HG03378 (cell line): ENCODE measurements around the gene ABCA9.
"Not testable (repeated sequence)": the region's sequence is repeated elsewhere in the genome, so short reads cannot be mapped to it uniquely, and the experiment has no call there.

Experiments
- ATAC-seq: cut with Tn5 transposase; IDR thresholded peaks from one replicate; pipeline ENCODE4 v1.9.1; 2021; ENCODE audit warnings: mild to moderate bottlenecking, moderate library complexity; ENCODE audit not compliant: unreplicated experiment

The ABCA9 gene

DNA sequence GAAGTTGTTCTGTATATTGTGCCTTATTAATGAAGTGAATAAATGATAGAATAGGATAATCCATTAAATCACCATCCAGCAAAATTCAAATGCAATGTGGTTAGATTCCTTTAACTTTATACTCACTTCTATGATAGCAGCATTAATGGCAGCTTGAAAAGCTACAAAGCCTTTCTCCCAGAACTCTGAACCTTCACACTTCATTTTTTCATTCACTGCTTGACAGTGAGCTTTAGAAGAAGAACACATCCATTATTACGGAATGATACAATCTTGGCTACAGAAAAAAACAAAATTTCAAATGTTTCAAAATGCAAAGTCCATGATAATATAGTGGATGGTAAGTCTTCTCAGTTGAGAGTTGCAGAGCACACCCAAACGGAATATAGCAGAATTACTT lies 16.4 kb downstream of the ABCA9 start:
- no peak for ATAC-seq

DNA sequence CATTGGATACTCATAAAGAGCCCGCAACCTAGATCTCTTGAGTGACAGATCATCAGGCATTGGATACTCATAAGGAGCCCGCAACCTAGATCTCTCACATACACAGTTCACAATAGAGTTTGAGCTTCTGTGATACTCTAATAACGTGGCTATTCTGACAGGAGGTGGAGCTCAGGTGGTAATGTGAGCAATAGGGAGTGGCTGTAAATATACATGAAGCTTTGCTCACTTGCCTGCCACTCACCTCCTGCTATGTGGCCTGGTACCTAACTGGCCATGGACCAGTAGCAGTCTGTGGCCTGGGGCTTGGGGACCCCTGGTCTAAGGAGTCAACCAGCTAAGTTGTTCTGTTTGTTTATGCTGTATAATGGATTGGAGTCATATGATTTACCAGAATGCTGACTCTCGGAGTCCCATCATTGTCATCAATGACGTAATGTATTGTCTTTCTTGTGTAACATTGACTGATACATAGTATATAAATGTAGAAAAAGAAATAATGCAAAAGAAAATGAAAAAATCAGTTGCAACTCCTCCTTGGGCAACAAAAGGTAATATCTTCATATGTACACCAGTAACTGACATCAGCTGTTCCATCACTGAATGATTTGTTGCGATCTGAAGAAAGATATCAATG lies 17.5 kb downstream of the ABCA9 start:
- no peak for ATAC-seq

DNA sequence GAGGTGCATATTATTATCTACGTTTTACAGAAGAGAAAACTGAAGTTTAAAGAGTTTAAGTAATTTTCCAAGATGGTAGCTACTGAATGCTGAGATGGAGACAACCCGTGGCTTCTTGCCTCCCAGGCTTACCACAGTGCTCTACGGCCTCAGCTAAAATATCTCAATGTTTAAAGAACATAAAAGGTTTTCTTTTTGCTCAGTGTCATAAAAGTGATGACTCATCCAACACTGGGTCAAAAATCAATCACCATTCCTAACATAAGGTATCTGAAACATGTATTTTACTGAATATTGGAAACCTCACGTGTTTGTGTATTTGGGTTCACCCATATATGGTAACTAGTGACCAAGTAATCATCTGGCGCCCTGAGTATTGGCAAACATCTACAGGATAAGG lies 18.4 kb downstream of the ABCA9 start:
- no peak for ATAC-seq

DNA sequence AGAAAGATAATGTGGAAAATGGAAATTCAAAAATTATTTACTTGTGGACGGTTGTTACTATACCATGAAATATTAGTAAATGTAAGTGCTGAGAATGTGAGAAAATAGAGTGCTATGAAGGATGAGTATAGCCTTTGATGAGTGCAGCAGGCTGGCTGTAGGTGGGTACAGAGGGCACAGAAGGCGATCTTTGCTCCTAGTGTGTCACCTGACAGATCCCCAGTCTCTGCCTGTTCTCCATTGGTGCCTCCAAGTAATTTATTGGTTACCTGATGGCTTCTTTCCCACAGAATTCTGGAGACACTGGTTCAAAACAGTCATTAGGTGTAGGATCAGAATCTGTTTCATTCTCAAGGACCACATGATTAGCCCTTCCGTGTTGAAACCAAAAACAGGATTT lies 28.9 kb downstream of the ABCA9 start:
- ATAC-seq: no peak

DNA sequence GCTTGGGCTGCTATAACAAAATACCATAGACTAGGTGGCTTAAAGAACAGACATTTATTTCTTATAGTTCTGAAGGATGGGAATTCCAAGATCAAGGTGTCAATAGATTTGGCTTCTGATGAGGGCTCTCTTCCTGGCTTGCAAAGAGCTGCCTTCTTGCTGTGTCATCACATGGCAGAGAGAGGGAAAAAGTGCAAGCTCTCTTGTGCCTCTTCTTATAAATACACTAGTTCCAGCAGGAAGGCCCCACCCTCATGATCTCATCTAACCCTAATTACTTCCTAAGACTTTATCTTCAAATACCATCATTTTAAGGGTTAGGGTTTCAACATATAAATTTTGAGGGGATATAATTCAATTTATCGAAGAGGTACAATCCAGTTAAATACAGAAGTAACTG lies 30.6 kb downstream of the ABCA9 start:
- ATAC-seq: no peak

DNA sequence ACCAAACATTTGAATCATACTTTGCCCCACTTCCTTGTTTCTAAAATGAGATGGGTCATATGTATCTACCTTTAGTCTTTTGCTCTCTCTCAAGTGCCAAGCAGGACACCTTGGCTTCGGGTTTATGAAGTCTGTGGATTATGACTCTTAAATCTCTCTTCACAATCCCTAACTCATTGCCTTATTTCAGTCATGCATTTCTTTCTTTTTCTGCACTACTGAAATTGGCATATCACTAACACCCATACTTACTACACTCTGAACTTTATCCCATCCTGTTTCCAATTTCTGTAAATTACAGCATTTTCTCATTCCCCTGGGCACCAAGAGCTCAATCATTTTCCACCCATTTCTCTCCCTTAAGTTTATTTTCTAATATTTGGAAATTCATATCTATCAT lies 42.0 kb downstream of the ABCA9 start:
- ATAC-seq: no peak

DNA sequence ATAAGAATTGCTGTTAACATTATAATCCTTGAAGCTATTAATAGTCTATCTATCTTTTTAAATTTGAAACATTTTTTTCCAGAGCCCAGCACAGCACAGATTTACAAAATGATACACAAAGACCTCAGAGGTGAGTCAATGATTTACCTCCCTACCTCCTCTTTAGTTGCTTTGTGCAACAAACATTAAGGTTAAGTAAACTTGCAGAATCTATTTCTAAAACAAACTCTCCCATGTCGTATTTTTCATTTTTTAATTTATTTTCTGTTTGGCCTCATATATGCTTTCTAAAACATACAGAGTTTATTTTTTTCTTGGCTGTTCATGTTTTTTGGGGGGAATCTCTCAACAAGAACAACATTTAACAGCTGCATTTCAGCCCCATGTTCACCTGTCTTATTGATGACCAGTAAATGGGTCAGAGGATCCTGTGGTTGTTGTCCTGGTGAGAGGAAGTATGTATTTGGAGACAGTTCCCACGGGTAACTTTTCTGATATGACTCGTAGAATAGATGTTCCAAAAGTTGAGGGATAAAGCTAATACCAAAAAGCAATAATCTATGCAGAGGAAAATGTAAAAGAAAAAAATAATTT lies 42.6 kb downstream of the ABCA9 start:
- ATAC-seq: no peak

DNA sequence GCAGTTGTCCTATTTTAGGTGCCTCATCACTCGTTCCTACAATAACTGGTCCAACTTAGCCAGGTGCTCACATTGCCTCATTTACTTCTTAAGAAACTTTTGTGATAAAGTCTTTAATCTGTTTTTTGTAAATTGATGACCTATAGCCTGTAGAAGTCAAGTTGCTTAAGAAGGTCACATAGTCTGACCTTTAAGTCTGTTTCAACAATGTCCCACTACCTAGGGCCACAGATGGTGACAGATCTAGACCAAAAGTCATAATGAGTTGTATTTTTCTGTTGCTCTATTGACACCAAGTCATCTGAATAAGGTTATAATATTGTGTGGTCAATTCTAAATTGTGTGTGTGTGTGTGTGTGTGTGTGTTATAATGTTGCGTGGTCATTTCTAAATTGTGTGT lies 45.1 kb downstream of the ABCA9 start:
- ATAC-seq: no peak

DNA sequence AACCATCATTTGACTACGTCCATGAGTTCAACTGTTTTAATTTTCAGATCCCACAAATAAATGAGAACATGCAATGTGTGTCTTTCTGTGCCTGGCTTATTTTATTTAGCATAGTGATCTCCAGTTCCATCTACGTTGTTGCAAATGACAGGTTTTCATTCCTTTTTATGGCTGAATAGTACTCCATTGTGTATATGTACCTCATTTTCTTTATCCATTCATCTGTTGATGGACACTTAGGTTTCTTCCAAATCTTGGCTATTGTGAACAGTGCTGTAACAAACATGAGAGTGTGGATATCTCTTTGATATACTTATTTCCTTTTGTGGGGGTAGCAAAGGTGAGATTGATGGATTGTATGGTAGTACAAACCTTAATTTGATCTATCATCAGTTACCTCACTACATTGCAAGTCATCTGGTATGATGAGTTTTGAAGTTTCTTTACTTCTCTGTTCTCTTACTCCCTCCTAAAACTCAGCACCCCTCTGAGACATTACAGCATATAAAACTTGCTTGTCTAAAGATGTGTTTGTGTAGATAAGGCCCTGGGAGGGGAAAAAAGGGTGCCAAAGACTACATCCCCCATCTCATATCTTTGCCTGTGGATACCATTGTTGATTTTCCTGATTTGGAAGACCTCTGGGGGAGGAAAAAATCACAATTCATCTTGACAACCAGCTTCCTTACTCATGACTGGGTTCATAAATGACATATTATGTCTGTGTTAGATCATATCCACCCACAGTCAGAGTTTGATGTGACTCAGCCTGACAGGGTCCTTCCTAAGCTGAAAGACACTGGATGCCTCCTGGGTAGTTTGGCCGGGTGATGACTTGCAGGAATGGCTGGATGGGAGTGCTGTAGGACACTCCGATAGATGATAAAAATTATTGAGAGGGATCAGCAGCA lies 47.6 kb downstream of the ABCA9 start:
- ATAC-seq: no peak

DNA sequence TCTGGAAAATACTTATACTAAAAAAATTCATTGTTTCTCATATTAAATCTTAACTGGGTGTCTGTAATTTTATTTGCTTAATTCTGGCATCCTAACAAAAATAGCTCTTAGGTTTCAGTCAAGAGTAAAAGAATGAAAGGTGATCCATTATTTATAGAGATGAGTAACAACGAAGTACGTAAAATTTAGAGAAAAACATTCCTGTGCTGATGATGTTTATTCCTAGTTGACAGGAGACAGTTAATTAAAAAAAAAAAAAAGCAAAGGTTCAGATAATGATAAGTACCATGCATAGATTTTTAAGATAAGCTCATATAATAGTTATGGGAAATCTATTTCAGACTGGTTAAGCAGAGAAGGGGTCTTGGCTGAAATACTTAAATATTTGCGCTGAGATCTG lies 50.8 kb downstream of the ABCA9 start:
- no peak for ATAC-seq

DNA sequence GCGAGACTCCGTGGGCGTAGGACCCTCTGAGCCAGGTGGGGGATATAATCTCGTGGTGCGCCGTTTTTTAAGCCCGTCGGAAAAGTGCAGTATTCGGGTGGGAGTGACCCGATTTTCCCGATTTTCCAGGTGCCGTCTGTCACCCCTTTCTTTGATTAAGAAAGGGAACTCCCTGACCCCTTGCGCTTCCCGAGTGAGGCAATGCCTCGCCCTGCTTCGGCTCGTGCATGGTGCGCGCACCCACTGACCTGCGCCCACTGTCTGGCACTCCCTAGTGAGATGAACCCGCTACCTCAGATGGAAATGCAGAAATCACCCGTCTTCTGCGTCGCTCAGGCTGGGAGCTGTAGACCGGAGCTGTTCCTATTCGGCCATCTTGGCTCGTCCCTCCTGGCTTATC lies 56.0 kb downstream of the ABCA9 start:
- ATAC-seq: not testable (repeated sequence)

DNA sequence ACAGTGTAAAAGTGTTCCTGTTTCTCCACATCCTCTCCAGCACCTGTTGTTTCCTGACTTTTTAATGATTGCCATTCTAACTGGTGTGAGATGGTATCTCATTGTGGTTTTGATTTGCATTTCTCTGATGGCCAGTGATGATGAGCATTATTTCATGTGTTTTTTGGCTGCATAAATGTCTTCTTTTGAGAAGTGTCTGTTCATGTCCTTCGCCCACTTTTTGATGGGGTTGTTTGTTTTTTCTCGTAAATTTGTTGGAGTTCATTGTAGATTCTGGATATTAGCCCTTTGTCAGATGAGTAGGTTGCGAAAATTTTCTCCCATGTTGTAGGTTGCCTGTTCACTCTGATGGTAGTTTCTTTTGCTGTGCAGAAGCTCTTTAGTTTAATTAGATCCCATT lies 61.0 kb downstream of the ABCA9 start:
- ATAC-seq: not testable (repeated sequence)

DNA sequence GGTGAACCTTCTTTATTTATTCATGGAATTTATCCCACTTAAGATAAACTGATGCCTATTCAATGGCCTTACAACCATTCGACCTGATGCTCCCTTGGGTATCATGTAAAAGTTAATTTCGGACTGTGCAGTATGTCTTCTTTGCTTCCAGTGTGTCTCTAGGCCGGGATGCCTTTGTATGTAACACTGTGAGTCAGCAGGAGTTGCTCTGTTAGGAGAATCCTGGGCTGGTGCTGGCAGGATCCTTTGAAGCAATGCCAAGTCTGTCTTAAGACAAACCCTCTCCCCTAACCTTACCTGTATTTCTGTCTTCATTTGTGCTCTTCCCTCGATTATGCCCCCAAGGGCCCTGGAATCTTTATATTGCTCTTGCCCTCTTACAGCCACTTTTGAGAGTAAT lies 67.6 kb downstream of the ABCA9 start:
- no peak for ATAC-seq

DNA sequence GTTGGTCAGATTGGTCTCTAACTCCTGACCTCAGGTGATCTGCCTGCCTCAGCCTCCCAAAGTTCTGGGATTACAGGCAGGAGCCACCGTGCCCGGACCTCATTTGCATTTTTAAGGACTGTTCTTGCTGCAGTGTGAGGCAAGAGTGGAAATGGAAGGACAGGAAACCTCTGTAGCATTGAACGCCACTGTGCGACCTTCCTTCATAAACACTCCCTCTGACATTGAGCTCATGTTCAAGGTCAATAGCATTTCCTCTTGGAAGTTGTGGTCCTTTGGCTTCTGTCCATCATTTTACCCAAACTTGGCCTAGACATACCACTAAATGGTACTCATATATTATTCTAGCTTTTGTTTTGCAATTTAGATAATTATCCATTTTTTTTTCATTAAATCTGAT lies 72.8 kb downstream of the ABCA9 start:
- no peak for ATAC-seq

DNA sequence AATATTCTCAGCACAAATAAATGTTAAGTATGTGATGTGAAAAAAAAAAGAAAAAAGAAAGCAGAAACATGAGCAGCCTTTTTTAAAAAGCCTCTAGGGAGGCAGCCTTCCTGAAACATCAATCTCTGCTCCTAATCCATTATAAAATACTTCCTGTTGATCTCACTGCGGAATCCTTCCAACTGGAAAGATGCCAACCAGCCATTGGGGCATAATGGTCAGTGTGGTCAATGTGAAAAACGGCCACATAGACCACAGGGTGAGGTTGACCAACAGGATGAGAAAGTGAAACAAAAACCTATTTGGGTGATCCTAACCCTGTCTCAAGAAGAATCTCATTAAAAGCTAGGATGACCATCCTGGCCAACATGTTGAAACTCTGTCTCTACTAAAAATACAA lies 79.4 kb downstream of the ABCA9 start:
- ATAC-seq: no peak

DNA sequence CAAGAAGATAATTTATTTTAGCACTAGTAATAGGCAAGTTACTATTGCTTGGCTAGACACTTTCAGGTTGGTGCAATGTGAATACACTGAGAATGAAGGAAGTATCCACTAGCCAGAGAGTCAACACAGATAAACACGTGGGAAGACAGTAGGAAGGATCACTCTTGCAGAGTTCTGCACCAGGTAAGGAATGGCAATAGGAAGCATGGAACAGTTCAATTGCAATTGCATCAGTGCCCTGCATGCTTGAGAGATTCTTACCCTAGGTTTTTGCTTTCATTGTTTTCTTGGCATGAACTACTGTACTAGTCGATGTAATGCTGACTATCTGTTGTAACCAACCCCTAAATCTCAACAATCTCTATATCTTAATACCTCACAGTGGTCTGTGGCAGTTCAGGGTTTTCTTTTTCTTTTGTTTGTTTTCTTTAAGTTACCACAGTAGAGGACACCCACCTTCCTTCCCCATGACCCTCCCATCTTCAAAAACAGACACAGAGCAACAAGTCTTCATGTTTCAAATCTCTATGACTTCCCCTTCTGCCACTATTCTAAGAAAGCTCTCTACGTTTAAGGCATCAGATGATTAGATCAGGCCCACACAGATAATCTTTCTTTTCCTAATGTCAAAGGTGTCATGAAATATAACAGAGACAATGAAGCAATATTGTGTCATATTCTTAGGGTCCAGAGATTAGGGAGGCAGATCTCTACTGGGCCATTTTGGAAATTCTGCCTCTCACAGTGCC lies 87.5 kb downstream of the ABCA9 start:
- ATAC-seq: no peak

DNA sequence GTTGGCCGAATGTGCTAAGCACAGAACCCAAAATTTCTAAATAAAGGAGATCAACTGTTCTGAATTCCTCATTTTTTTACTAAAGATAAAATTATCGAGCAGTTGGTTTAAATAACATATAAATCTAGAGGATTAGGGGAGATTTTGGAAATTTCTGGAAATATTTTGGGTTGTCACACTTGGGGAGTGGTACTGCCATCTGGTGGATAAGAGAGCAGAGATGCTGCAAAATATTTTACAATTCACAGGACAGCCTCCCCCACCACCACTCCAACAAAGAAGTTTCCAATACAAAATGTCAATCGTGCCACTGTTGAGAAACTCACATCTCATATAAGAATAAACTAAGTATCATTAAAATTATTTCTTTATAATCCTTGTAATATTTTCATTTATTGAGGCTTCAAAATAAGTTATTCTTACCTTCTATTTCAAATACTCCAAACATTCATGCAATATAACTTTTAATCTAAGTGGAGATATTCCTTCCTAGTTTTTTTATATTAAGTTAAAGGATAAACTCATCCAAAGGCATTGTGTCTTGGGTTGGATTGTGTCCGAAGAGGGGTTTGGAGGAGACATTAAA lies 88.5 kb downstream of the ABCA9 start:
- no peak for ATAC-seq

DNA sequence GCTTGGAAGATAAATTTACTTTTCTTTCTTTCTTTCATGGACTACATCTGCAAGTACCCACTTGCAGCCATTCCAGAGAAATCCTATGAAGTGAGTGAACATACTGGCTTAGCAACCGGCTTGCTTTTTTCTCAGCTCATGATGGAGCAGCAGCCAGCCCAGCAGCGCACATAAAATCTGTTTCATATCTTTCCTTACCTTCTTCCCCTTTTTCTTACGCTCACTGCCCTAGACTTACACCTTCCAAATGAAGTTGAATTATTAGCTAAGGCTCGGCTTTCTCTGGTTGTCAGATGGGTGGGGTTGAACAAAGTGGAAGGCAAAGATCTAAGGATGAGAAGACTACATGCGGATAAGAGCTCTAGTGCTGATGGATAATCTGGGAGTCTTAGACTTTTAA lies 91.6 kb downstream of the ABCA9 start:
- ATAC-seq: no peak

DNA sequence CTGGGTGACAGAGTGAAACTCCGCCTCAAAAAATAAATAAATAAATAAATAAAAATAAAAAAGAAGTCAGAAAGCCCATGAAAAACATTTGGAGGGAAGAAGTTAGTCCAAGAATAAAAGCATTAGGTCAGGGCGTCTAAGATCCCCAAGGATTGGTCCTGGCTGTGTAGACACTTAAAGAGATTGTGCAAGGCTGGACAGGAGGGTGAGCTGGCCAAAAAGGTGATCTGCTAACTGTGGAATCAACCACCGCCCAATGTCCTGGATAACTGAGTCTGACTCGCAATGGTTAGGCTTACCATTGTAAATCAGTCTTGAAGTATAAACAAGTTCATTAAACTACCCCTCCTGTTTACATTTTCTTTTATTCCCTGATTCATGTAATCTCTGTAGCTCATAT lies 96.8 kb downstream of the ABCA9 start:
- ATAC-seq: no peak

DNA sequence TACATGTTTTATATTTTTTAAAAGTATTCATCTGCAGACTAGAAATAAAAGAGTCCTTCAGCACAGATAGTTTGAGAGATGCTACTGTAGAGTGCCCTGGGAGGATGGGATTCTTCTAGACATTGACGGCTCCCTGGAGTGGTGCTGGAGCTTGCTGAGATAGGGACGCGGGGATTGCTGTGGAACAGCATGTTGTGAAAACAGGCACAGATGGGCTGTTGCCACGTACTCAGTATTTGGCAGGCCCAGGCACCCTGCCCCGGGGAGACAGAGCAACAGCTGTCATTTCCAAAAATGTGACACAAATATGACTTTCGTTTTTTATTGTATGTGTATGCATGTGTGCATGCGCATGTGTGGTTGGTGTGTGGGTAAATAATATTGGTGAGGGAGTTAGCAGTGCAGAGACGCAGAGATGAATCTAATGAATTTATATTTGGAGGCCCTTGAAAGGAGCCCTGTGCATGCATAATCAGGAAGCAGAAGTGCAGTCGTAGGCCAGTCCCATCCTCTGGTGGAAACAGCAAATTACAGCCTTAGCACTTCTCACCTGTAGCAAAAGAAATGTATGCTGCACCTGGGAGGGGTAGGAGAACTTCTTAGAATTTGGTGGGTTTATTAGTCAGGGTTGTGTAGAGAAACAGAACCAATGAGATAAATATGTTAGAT lies 99.4 kb downstream of the ABCA9 start:
- ATAC-seq: no peak

DNA sequence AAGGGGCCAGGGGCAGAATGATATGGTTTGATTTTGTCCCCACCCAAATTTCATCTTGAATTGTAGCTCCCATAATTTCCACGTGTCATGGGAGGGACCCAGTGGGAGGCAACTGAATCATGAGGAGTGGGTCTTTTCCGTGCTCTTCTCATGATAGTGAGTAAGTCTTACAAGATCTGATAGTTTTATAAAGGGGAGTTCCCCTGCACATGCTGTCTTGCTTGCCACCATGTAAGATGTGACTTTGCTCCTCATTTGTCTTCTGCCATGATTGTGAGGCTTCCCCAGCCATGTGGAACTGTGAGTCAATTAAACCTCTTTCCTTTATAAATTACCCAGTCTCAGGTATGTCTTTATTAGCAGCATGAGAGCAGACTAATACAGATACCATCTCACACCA lies 101.6 kb downstream of the ABCA9 start:
- not testable (repeated sequence) for ATAC-seq
